GM23338 (cell line): Measurements from ENCODE around the gene GADD45B. TPM values are rescaled to one million over a fixed set of nuclear protein-coding genes. Genes with fewer than 3 reads are reported as not detected.
"Not testable (repeated sequence)": the region's sequence is repeated elsewhere in the genome, so short reads cannot be mapped to it uniquely, and the experiment has no call there.

Experiments
- ATAC-seq: fragments of 200-7000 bp; cut with Tn5 transposase; 3 replicates; pipeline ENCODE4 v1.9.1; 2020
- DNase-seq: peaks from one replicate; pipeline ENCODE4 v3.0.0-alpha.2; 2015; ENCODE audit warnings: low spot score
- H2AFZ ChIP-seq: fragments of 200-600 bp; sonication (generic); 2 replicates; pipeline ENCODE4 v1.8.0; 2016; ENCODE audit warnings: antibody characterized with exemption, mild to moderate bottlenecking, moderate library complexity
- H3F3A ChIP-seq: fragments of 200-600 bp; sonication (generic); replicated peaks from 2 replicates; pipeline ENCODE4 v1.8.0; 2017; ENCODE audit warnings: antibody characterized with exemption, mixed run types, low read depth
- H3K27ac ChIP-seq: fragments of 200-600 bp; sonication (generic); 2 replicates; pipeline ENCODE4 v1.6.1; 2016; ENCODE audit warnings: low read depth
- H3K27me3 ChIP-seq: fragments of 200-600 bp; sonication (generic); 2 replicates; pipeline ENCODE4 v1.8.0; 2016; ENCODE audit warnings: mild to moderate bottlenecking, mixed run types, moderate library complexity; ENCODE audit not compliant: insufficient read depth
- H3K36me3 ChIP-seq: fragments of 200-600 bp; sonication (generic); 2 replicates; pipeline ENCODE4 v1.8.0; 2016; ENCODE audit warnings: mild to moderate bottlenecking; ENCODE audit not compliant: insufficient read depth
- H3K4me1 ChIP-seq: fragments of 200-600 bp; sonication (generic); 2 replicates; pipeline ENCODE4 v1.8.0; 2016; ENCODE audit warnings: mild to moderate bottlenecking, moderate library complexity; ENCODE audit not compliant: insufficient read depth
- H3K4me2 ChIP-seq: fragments of 200-600 bp; sonication (generic); 2 replicates; pipeline ENCODE4 v1.7.1; 2017; ENCODE audit warnings: mixed run types
- H3K4me3 ChIP-seq: fragments of 200-600 bp; sonication (generic); 2 replicates; pipeline ENCODE4 v1.6.1; 2016; ENCODE audit warnings: mixed run types
- H3K79me2 ChIP-seq: fragments of 200-600 bp; sonication (generic); replicated peaks from 2 replicates; pipeline ENCODE4 v1.8.0; 2017; ENCODE audit warnings: mild to moderate bottlenecking; ENCODE audit not compliant: insufficient read depth
- H3K9me2 ChIP-seq: fragments of 200-600 bp; sonication (generic); 2 replicates; pipeline ENCODE4 v1.8.0; 2017; ENCODE audit not compliant: insufficient read depth
- H4K20me1 ChIP-seq: fragments of 200-600 bp; sonication (generic); replicated peaks from 2 replicates; pipeline ENCODE4 v1.8.0; 2017; ENCODE audit warnings: mild to moderate bottlenecking; ENCODE audit not compliant: insufficient read depth
- H3K27ac Mint-ChIP-seq: 2 replicates; pipeline ENCODE4 v1.8.0; 2020; ENCODE audit warnings: inconsistent platforms, mild to moderate bottlenecking, moderate library complexity, mixed read lengths
- H3K27me3 Mint-ChIP-seq: 3 replicates; pipeline ENCODE4 v1.8.0; 2022; ENCODE audit warnings: low read depth, mild to moderate bottlenecking, moderate library complexity, mixed read lengths, inconsistent platforms; ENCODE audit not compliant: insufficient read depth, poor library complexity
- H3K36me3 Mint-ChIP-seq: 3 replicates; pipeline ENCODE4 v1.8.0; 2021; ENCODE audit warnings: low read depth, mild to moderate bottlenecking, inconsistent platforms, moderate library complexity, mixed read lengths
- H3K4me1 Mint-ChIP-seq: 3 replicates; pipeline ENCODE4 v1.8.0; 2020; ENCODE audit warnings: mild to moderate bottlenecking, inconsistent platforms, mixed read lengths
- H3K4me3 Mint-ChIP-seq: 3 replicates; pipeline ENCODE4 v1.8.0; 2021; ENCODE audit warnings: moderate library complexity, mild to moderate bottlenecking, inconsistent platforms, mixed read lengths
- H3K9me3 Mint-ChIP-seq: 3 replicates; pipeline ENCODE4 v1.8.0; 2020; ENCODE audit warnings: moderate library complexity, mild to moderate bottlenecking, inconsistent platforms, mixed read lengths
- CREB1 ChIP-seq: fragments of 250-450 bp; sonication (Bioruptor Pico); IDR thresholded peaks from 2 replicates; pipeline ENCODE4 v1.5.0; 2020; ENCODE audit warnings: low read depth, mild to moderate bottlenecking, moderate library complexity
- EZH2 ChIP-seq: fragments of 200-600 bp; sonication (generic); IDR thresholded peaks from one replicate; pipeline ENCODE4 v1.8.0; 2017; ENCODE audit warnings: antibody characterized with exemption, mild to moderate bottlenecking, low read depth; ENCODE audit not compliant: unreplicated experiment
- EZH2phosphoT487 ChIP-seq: fragments of 200-600 bp; sonication (generic); IDR thresholded peaks from one replicate; pipeline ENCODE4 v1.8.1; 2018; ENCODE audit warnings: antibody characterized with exemption; ENCODE audit not compliant: unreplicated experiment
- JUNB ChIP-seq: IDR thresholded peaks from one replicate; pipeline ENCODE4 v1.6.1; 2016; ENCODE audit warnings: antibody characterized with exemption; ENCODE audit not compliant: unreplicated experiment
- NANOG ChIP-seq: IDR thresholded peaks from 2 replicates; pipeline ENCODE4 v1.6.1; 2016; ENCODE audit warnings: antibody characterized with exemption, borderline replicate concordance
- POLR2AphosphoS5 ChIP-seq: IDR thresholded peaks from 2 replicates; pipeline ENCODE4 v1.6.1; 2016; ENCODE audit warnings: antibody characterized with exemption, low read depth
- STAT1 ChIP-seq: IDR thresholded peaks from one replicate; pipeline ENCODE4 v1.6.1; 2016; ENCODE audit warnings: antibody characterized with exemption; ENCODE audit not compliant: unreplicated experiment
- ZNF114 ChIP-seq: fragments of 250-450 bp; sonication (Bioruptor Pico); IDR thresholded peaks from 2 replicates; pipeline ENCODE4 v1.5.0; 2020; ENCODE audit warnings: mild to moderate bottlenecking, moderate library complexity
- polyA plus RNA-seq: library from polyadenylated mRNA; unstranded; fragments of >200 nt; fragmentation: Nextera tagmentation; extraction: Ambion mirVana; gene quantifications from 2 replicates; pipeline ENCODE4 v1.2.1, GENCODE V29; 2016
- total RNA-seq: library from RNA; depleted of rRNA; stranded (reverse); fragments of >200 nt; shearing (Covaris generic); gene quantifications from 2 replicates; pipeline ENCODE4 v1.2.3, GENCODE V29; 2014
- TF ChIP-seq, protein P1 (sequence below), 2 experiments: fragments of 200-600 bp in 1 of 2; sonication (generic) in 1 of 2; conservative IDR thresholded peaks; 2 replicates each; pipeline versions ENCODE4 v1.5.1 to v1.6.1; 2016 to 2017; ENCODE audit warnings: antibody characterized with exemption in 2 of 2, low read depth in 2 of 2, mild to moderate bottlenecking in 2 of 2, moderate library complexity in 1 of 2
- TF ChIP-seq, protein P2 (sequence below): IDR thresholded peaks from 2 replicates; pipeline ENCODE4 v1.6.1; 2016; ENCODE audit warnings: antibody characterized with exemption
- TF ChIP-seq, protein P3 (sequence below): IDR thresholded peaks from one replicate; pipeline ENCODE4 v1.6.1; 2018; ENCODE audit warnings: antibody characterized with exemption; ENCODE audit not compliant: unreplicated experiment

GADD45B gene
- total and polyA plus RNA-seq, 2 experiments from 2014 or later, result 12.3 to 16.6 TPM

DNA sequence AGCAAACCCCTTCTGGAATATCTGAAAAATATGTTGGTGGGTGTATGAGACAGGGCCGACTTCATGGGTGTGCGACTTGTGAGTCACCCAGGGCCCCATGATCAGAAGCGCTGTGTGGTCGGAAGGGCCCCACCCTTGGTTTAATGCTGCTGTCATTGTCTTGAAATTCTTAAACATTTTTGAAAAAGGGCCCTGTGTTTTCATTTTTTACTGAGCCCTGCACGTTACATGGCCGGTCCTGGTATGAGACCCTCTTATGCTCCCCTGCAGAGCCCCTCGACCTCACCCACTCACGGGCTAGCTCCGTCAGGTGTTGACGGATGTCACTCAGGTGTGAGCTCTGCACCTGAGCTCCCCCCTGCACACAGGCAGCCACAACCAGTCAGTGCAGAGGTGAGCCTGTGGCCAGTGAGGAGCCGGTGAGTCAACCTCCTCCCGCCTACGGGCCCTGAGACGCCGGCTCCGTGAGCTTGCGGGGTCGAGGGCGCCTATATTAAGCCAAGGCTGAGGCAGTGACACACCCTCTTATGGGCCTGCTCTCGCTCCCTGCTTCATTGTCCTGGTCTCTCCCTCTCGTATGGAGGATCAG lies 27.7 kb downstream of the GADD45B start:
- Mint-ChIP-seq H3K4me1 (peaks cover 14% of the 10 kb centered on the region; the same call in 2 of the 3 replicates), H3K4me3 (no peak overlapping the region), H3K36me3 (no peaks in the 10 kb centered on the region), H3K27ac (no peak overlapping the region), H3K9me3 (peaks cover 3% of the 10 kb centered on the region; the same call in 1 of the 3 replicates), H3K27me3 (peaks cover 15% of the 10 kb centered on the region)
- Histone ChIP-seq H3K27ac (no peak overlapping the region), H3K79me2 (no peaks in the 10 kb centered on the region), H3F3A (0 out of 2 replicates have a peak, but pooled peaks cover 5% of the 10 kb centered on the region), H3K36me3 (no peaks in the 10 kb centered on the region), H3K4me3 (no peak overlapping the region), H3K4me2 (no peak overlapping the region), H2AFZ (peak overlapping the region; percentile 63; the same call in 1 of the 2 replicates), H3K27me3 (no peaks in the 10 kb centered on the region), H3K9me2 (no peaks in the 10 kb centered on the region), H4K20me1 (no peaks in the 10 kb centered on the region), H3K4me1 (peaks cover 5% of the 10 kb centered on the region; the same call in 1 of the 2 replicates)
- TF ChIP-seq JUNB (no peak), EZH2phosphoT487 (no peak)
- ATAC-seq (peak; percentile 87), DNase-seq (no peak)

DNA sequence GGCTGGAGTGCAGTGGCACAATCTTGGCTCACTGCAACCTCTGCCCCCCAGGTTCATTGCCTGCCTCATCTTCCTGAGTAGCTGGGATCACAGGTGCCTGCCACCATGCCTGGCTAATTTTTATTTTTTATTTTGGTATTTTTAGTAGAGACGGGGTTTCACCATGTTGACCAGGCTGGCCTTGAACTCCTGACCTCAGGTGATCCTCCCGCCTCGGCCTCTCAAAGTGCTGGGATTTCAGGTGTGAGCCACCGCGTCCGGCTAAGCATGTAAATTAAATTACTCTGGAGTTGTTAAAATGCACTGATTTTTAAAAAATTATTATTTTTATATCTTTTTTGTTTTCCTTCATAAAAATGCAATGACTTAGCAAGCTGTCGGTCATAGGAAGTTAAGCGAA lies 30.7 kb downstream of the GADD45B start:
- H3K27me3 ChIP-seq, H3K4me2 ChIP-seq, ATAC-seq, H3K36me3 ChIP-seq, H3K36me3 Mint-ChIP-seq, H3K4me1 ChIP-seq, H3K27ac Mint-ChIP-seq, H3K9me3 Mint-ChIP-seq, H3K4me3 ChIP-seq, H4K20me1 ChIP-seq, H3K79me2 ChIP-seq, DNase-seq, H3K4me1 Mint-ChIP-seq, H3F3A ChIP-seq, H3K4me3 Mint-ChIP-seq, H2AFZ ChIP-seq, H3K27me3 Mint-ChIP-seq, H3K9me2 ChIP-seq: not testable (repeated sequence)
- H3K27ac ChIP-seq, result 0 out of 2 replicates have a peak overlapping the region, but pooled peaks have one; percentile 45

DNA sequence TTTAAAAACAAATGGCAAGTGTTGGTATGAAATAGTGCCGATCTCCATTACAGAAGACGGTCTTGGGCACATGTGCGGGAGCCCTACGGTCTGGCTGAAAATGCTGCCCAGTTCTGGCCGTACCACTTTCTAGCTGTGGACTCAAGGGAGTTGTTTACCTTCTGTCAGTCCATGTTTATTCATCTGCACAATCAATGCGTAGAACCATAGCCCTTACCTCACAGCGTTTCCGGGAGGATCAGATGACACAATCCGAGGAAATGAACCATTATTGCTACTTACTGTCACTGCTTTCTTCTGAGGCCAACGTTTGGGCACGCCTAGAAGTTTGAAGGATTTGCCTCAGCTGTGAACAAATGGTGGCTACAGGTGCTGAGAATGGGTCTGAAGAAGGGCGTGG lies 31.2 kb downstream of the GADD45B start:
- Histone ChIP-seq H3K4me3 (no peak overlapping the region), H3K36me3 (no peaks in the 10 kb centered on the region), H4K20me1 (no peaks in the 10 kb centered on the region), H3K4me1 (peaks cover 5% of the 10 kb centered on the region; the same call in 1 of the 2 replicates), H2AFZ (no peak overlapping the region), H3K27me3 (no peaks in the 10 kb centered on the region), H3K27ac (0 out of 2 replicates have a peak overlapping the region, but pooled peaks have one; percentile 45), H3F3A (0 out of 2 replicates have a peak, but pooled peaks cover 2% of the 10 kb centered on the region), H3K79me2 (no peaks in the 10 kb centered on the region), H3K9me2 (no peaks in the 10 kb centered on the region), H3K4me2 (0 out of 2 replicates have a peak overlapping the region, but pooled peaks have one; percentile 38)
- peaks cover 3% of the 10 kb centered on the region; the same call in 1 of the 3 replicates for H3K9me3 Mint-ChIP-seq
- no peak overlapping the region for H3K4me3 Mint-ChIP-seq
- H3K27ac Mint-ChIP-seq, result no peak overlapping the region
- peaks cover 10% of the 10 kb centered on the region for H3K27me3 Mint-ChIP-seq
- H3K36me3 Mint-ChIP-seq, result no peaks in the 10 kb centered on the region
- ATAC-seq (no peak), DNase-seq (no peak)
- peaks cover 3% of the 10 kb centered on the region; the same call in 1 of the 3 replicates for H3K4me1 Mint-ChIP-seq
- TF ChIP-seq POLR2AphosphoS5, result no peak
- no peak for TF ChIP-seq EZH2
- TF ChIP-seq NANOG, result no peak
- TF ChIP-seq, protein P1, sequence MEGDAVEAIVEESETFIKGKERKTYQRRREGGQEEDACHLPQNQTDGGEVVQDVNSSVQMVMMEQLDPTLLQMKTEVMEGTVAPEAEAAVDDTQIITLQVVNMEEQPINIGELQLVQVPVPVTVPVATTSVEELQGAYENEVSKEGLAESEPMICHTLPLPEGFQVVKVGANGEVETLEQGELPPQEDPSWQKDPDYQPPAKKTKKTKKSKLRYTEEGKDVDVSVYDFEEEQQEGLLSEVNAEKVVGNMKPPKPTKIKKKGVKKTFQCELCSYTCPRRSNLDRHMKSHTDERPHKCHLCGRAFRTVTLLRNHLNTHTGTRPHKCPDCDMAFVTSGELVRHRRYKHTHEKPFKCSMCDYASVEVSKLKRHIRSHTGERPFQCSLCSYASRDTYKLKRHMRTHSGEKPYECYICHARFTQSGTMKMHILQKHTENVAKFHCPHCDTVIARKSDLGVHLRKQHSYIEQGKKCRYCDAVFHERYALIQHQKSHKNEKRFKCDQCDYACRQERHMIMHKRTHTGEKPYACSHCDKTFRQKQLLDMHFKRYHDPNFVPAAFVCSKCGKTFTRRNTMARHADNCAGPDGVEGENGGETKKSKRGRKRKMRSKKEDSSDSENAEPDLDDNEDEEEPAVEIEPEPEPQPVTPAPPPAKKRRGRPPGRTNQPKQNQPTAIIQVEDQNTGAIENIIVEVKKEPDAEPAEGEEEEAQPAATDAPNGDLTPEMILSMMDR (conservative IDR thresholded peaks at IDR 0.05; ENCODE audit: low read depth in 2 of 2), result no peak
- no peak for TF ChIP-seq STAT1
- TF ChIP-seq CREB1 (CRISPR knock-in tag), result no peak
- TF ChIP-seq ZNF114 (CRISPR knock-in tag), result no peak
- TF ChIP-seq, protein P2, sequence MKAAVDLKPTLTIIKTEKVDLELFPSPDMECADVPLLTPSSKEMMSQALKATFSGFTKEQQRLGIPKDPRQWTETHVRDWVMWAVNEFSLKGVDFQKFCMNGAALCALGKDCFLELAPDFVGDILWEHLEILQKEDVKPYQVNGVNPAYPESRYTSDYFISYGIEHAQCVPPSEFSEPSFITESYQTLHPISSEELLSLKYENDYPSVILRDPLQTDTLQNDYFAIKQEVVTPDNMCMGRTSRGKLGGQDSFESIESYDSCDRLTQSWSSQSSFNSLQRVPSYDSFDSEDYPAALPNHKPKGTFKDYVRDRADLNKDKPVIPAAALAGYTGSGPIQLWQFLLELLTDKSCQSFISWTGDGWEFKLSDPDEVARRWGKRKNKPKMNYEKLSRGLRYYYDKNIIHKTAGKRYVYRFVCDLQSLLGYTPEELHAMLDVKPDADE, result no peak
- TF ChIP-seq, protein P3, sequence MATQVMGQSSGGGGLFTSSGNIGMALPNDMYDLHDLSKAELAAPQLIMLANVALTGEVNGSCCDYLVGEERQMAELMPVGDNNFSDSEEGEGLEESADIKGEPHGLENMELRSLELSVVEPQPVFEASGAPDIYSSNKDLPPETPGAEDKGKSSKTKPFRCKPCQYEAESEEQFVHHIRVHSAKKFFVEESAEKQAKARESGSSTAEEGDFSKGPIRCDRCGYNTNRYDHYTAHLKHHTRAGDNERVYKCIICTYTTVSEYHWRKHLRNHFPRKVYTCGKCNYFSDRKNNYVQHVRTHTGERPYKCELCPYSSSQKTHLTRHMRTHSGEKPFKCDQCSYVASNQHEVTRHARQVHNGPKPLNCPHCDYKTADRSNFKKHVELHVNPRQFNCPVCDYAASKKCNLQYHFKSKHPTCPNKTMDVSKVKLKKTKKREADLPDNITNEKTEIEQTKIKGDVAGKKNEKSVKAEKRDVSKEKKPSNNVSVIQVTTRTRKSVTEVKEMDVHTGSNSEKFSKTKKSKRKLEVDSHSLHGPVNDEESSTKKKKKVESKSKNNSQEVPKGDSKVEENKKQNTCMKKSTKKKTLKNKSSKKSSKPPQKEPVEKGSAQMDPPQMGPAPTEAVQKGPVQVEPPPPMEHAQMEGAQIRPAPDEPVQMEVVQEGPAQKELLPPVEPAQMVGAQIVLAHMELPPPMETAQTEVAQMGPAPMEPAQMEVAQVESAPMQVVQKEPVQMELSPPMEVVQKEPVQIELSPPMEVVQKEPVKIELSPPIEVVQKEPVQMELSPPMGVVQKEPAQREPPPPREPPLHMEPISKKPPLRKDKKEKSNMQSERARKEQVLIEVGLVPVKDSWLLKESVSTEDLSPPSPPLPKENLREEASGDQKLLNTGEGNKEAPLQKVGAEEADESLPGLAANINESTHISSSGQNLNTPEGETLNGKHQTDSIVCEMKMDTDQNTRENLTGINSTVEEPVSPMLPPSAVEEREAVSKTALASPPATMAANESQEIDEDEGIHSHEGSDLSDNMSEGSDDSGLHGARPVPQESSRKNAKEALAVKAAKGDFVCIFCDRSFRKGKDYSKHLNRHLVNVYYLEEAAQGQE, result no peak
- no peak for TF ChIP-seq JUNB
- no peak for TF ChIP-seq EZH2phosphoT487
